Measurements from ENCODE around the gene SH2D4B. TPM values are rescaled to one million over a fixed set of nuclear protein-coding genes. Genes with fewer than 3 reads are reported as not detected.

Gene SH2D4B
- total and polyA plus RNA-seq, 10 of the 15 experiments (the other 5 are each of a cell fraction or from before 2014, with no cell fraction given) = 0.04 to 0.21 (median 0.13) TPM; not detected in 5

GRCh38 chr10:80491251-80492102 lies 46.2 kb upstream of the SH2D4B start:
- H3K4me2 ChIP-seq (ENCODE audit: control insufficient read depth, insufficient read depth) = no peak overlapping the region
- H4K20me1 ChIP-seq (ENCODE audit: control insufficient read depth, insufficient read depth) = no peaks in the 10 kb centered on the region
- CTCF ChIA-PET = interaction anchor here (0.6 to 2.9 kb wide), 7 partner anchors 9 to 1088 kb away, joined by 3 to 14 read pairs (median 5); no protein-coding TSS in a partner anchor
- RAD21 ChIA-PET (ENCODE audit: unreplicated experiment) = interaction anchor here (0.9 to 3.8 kb wide), 8 partner anchors 10 to 70 kb away, joined by 3 to 16 read pairs (median 4); no protein-coding TSS in a partner anchor
- H3K27ac ChIP-seq (ENCODE audit: control insufficient read depth, insufficient read depth) = no peak overlapping the region
- peaks cover 28% of the 10 kb centered on the region for H3K79me2 ChIP-seq (ENCODE audit: control insufficient read depth, insufficient read depth, low read length)
- POLR2A ChIA-PET = interaction anchor here (0.6 to 3.4 kb wide), 5 partner anchors 8 to 32 kb away, joined by 3 to 30 read pairs (median 5); no protein-coding TSS in a partner anchor
- H3K27me3 ChIP-seq (replicated peaks in 1 of 2; ENCODE audit: control insufficient read depth in 2 of 2, insufficient read depth in 2 of 2, low read length in 1 of 2) = no peaks in the 10 kb centered on the region
- H2AFZ ChIP-seq (ENCODE audit: control insufficient read depth, low read depth, low read length) = no peak overlapping the region
- FAIRE-seq (no peak), DNase-seq (ENCODE audit: low read depth, low spot score) (no peak), ATAC-seq (no peak)
- BruUV-seq (replicated peaks) = no TSS peak
- no peaks in the 10 kb centered on the region; the same call in 2 of the 3 replicates for H3K9me3 ChIP-seq (replicated peaks; ENCODE audit: control insufficient read depth, insufficient read depth, low read length)
- TF ChIP-seq HDGF (IDR thresholded peaks at IDR 0.05) = no peak
- no peak for TF ChIP-seq BACH1 (IDR thresholded peaks at IDR 0.05; ENCODE audit: borderline replicate concordance)
- TF ChIP-seq ZNF274 (IDR thresholded peaks at IDR 0.05; ENCODE audit: insufficient read depth, insufficient read length) = no peak
- no peak for TF ChIP-seq ZNF592 (IDR thresholded peaks at IDR 0.05)
- no peak for TF ChIP-seq CHD2 (IDR thresholded peaks at IDR 0.05; ENCODE audit: borderline replicate concordance, low read depth, low read length)
- TF ChIP-seq POLR2A (IDR thresholded peaks at IDR 0.05; ENCODE audit: low read depth, low read length) = no peak
- no peak for TF ChIP-seq PAX5 (IDR thresholded peaks at IDR 0.05; ENCODE audit: borderline replicate concordance, low read depth, low read length)
- TF ChIP-seq GABPA (IDR thresholded peaks at IDR 0.05; ENCODE audit: low read depth) = no peak
- no peak for TF ChIP-seq STAT3 (IDR thresholded peaks at IDR 0.05; ENCODE audit: low read depth, low read length)
- no peak for TF ChIP-seq CBX3 (IDR thresholded peaks at IDR 0.05; ENCODE audit: borderline replicate concordance, low read depth)
- no peak for TF ChIP-seq BRCA1 (IDR thresholded peaks at IDR 0.05; ENCODE audit: low read depth, low read length)
- TF ChIP-seq TCF3 (IDR thresholded peaks at IDR 0.05; ENCODE audit: borderline replicate concordance, insufficient read depth, low read depth, low read length) = no peak
- TF ChIP-seq SREBF1 (IDR thresholded peaks at IDR 0.05; ENCODE audit: low read length) = no peak
- no peak for TF ChIP-seq EP300 (IDR thresholded peaks at IDR 0.05; ENCODE audit: borderline replicate concordance in 1 of 2, control insufficient read depth in 1 of 2, low read depth in 2 of 2, low read length in 2 of 2)
- no peak for TF ChIP-seq ZSCAN29 (IDR thresholded peaks at IDR 0.05)
- in situ Hi-C loops (cut with MboI) (no loop called here), intact Hi-C loops (cut with micrococcal nuclease; ENCODE audit: unreplicated experiment) (no loop called here)
- peaks cover 5 to 16% of the 10 kb centered on the region in 2 experiments; a peak in 2 of 4 replicates for H3K36me3 ChIP-seq (ENCODE audit: control insufficient read depth in 2 of 2, insufficient read depth in 2 of 2, low read length in 1 of 2)
- peaks cover 26% of the 10 kb centered on the region for H3K4me1 ChIP-seq (ENCODE audit: control insufficient read depth, insufficient read depth, low read length)
- no peak overlapping the region for H3K4me3 ChIP-seq
- 93% methylated on average over 7 of the region's 7 CpGs for WGBS (ENCODE audit: insufficient coverage, insufficient replicate concordance, low lambda C conversion rate, missing lambda C conversion rate)
- no peak overlapping the region for H3K9ac ChIP-seq (ENCODE audit: control insufficient read depth, insufficient read depth, low read length)
- SMC1A ChIA-PET (ENCODE audit: uncharacterized antibody, unreplicated experiment) = interaction anchor here (0.9 to 3.2 kb wide), 9 partner anchors 10 to 109 kb away, joined by 3 to 25 read pairs (median 5); no protein-coding TSS in a partner anchor
